Right lobe of liver (tissue), 4 donors: ENCODE measurements around the gene LRRC63.

Source experiments
- CTCF ChIP-seq, 4 donors: fragments of 200-600 bp in 3 of 4; fragments of 450-650 bp in 1 of 4; IDR thresholded peaks; one replicate each; pipeline versions ENCODE4 v1.5.1 to v1.8.0; 2016 to 2022; ENCODE audit warnings: antibody characterized with exemption in 4 of 4, mild to moderate bottlenecking in 2 of 4
- POLR2A ChIP-seq: fragments of 450-650 bp; IDR thresholded peaks from one replicate; pipeline ENCODE4 v1.6.1; 2017; ENCODE audit warnings: antibody characterized with exemption, mild to moderate bottlenecking
- donor health status: DM: no; HTN: no; CAD: no.
- donor health status: DM: no; HTN: no; CAD: no.
- donor health status: DM: no; HTN: yes; CAD: no.

- TF ChIP-seq CTCF (IDR thresholded peaks at IDR 0.05) (no peak), POLR2A (no peak)
Observed at GRCh38 chr13:46274094-46274698, 62.5 kb downstream of the LRRC63 start.
